Activated T-cell treated with anti-CD3 and anti-CD28 coated beads for 1 hour (primary cell): Measurements from ENCODE around the gene ADGRB2.

Experiments used
- DNase-seq: peaks from one replicate; pipeline ENCODE4 v3.0.0-alpha.2; 2020; ENCODE audit warnings: low read depth

Gene ADGRB2

DNA sequence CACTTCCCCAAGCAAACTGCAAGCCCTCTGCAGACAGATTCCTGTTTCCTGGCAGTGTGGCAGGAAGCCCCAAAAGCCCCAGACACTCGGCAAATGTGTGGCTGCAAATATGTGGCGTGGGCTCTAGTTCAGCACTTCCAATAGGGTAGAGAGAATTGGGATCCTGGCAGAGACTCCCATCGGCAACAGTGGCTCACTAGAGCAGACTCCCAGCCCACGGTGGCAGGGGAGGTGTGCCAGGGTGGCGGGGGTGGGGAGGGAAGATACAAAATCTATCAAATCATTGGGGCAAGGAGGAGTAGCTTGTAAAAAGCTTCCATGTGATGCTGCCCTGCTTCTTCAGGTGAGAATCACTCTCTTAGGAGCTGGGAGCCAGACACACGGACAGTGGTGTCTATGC is 86.2 kb downstream of the ADGRB2 start:
- no peak for DNase-seq

DNA sequence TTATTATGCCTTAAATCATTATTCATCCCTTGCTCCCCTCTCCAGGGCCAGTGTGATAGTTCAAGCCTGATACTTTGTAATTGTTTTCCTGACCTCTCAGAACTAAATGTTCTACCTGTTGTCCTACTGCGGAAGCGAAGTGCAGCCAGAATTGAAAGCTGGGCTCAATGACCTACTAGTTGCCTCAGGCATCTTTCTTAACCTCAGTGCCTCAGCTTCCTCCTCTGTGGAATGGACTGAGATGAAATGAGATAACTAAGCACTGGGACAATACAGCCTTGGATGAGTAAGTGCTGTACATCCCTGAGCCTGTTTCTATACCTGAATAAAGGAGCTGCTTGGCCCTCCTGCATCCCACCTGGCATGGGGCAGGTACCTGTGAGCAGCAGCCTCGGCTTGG is 86.7 kb downstream of the ADGRB2 start:
- no peak for DNase-seq
